ENCODE data around the gene LGR6.

- TF ChIP-seq GATA3 (IDR thresholded peaks at IDR 0.05; ENCODE audit: low read depth, low read length) (no peak), GATA2 (IDR thresholded peaks at IDR 0.05; ENCODE audit: low read depth, low read length) (no peak)
Measured at GRCh38 chr1:202268032-202268431, 74.4 kb downstream of the LGR6 start.

Data from SH-SY5Y (cell line).